H1 (cell line): ENCODE measurements around the gene LENG9. TPM values are rescaled to one million over a fixed set of nuclear protein-coding genes. Genes with fewer than 3 reads are reported as not detected.
A peak's percentile ranks its signal among the peaks of the same experiment; 100 is the strongest.

ENCODE experiments used
- CTCF ChIA-PET: fragments of 300-600 bp; sonication (Branson Sonifier 250); formaldehyde crosslinking; loops from one replicate; lab custom pipeline; 2021; ENCODE audit not compliant: partially characterized antibody; lab: Charles Lee
- POLR2A ChIA-PET: fragments of 300-600 bp; sonication (Branson Sonifier 250); formaldehyde crosslinking; loops from one replicate; lab custom pipeline; 2021; ENCODE audit warnings: inconsistent platforms; ENCODE audit not compliant: partially characterized antibody; lab: Charles Lee
- DNase-seq, 2 experiments: peaks; one replicate each; pipeline versions ENCODE4 v3.0.0 to v3.0.0-alpha.2; 2010 to 2022; ENCODE audit warnings: low spot score in 2 of 2, low read depth in 1 of 2, mixed read lengths in 1 of 2
- FAIRE-seq: peaks from 2 replicates; lab custom pipeline; 2011; peaks lifted over from hg19 to GRCh38; lab: Jason Lieb, UNC
- H2AFZ ChIP-seq: 2 replicates; pipeline ENCODE4 v1.8.1; 2012; ENCODE audit warnings: low read length, inconsistent platforms
- H2AK5ac ChIP-seq: 2 replicates; pipeline ENCODE4 v1.6.1; 2013; ENCODE audit warnings: low read depth, low read length
- H2BK120ac ChIP-seq: replicated peaks from 2 replicates; pipeline ENCODE3; 2013; ENCODE audit warnings: low read depth, low read length, inconsistent platforms
- H2BK12ac ChIP-seq: 2 replicates; pipeline ENCODE4 v1.6.1; 2013; ENCODE audit warnings: low read depth, low read length
- H2BK15ac ChIP-seq: 2 replicates; pipeline ENCODE4 v1.6.1; 2013; ENCODE audit warnings: low read length
- H2BK20ac ChIP-seq: 2 replicates; pipeline ENCODE4 v1.6.1; 2013; ENCODE audit warnings: low read length
- H2BK5ac ChIP-seq: 2 replicates; pipeline ENCODE4 v1.6.1; 2013; ENCODE audit warnings: low read depth, low read length
- H3K14ac ChIP-seq: 2 replicates; pipeline ENCODE4 v1.6.1; 2013; ENCODE audit warnings: inconsistent platforms; ENCODE audit not compliant: insufficient read length
- H3K18ac ChIP-seq: 2 replicates; pipeline ENCODE4 v1.6.1; 2013; ENCODE audit warnings: low read length; ENCODE audit errors: extremely low read depth
- H3K23ac ChIP-seq: 2 replicates; pipeline ENCODE4 v1.6.1; 2013; ENCODE audit warnings: inconsistent platforms; ENCODE audit not compliant: insufficient read length
- H3K23me2 ChIP-seq: 2 replicates; pipeline ENCODE4 v1.6.1; 2013; ENCODE audit warnings: low read depth, low read length
- H3K27ac ChIP-seq: 2 replicates; pipeline ENCODE4 v1.6.1; 2011; ENCODE audit warnings: low read depth, low read length, inconsistent platforms
- H3K27me3 ChIP-seq, 4 experiments: replicated peaks in 1 of 4; 1 replicate in 1 of 4; 2 replicates in 3 of 4; pipeline versions ENCODE4 v1.6.1 to v1.8.1; 2011 to 2013; ENCODE audit warnings: low read length in 3 of 4, mild to moderate bottlenecking in 3 of 4, inconsistent platforms in 2 of 4, mixed read lengths in 2 of 4, moderate library complexity in 1 of 4; ENCODE audit not compliant: control insufficient read depth in 3 of 4, insufficient read depth in 3 of 4; ENCODE audit errors: extremely low read depth in 1 of 4
- H3K36me3 ChIP-seq, 4 experiments: 2 replicates each; pipeline versions ENCODE4 v1.6.1 to v1.8.1; 2011 to 2013; ENCODE audit warnings: mild to moderate bottlenecking in 4 of 4, low read length in 3 of 4, moderate library complexity in 2 of 4, control low read depth in 1 of 4, inconsistent platforms in 1 of 4; ENCODE audit not compliant: insufficient read depth in 4 of 4, control insufficient read depth in 2 of 4
- H3K4ac ChIP-seq: replicated peaks from 2 replicates; pipeline ENCODE3; 2013; ENCODE audit warnings: low read length, low read depth, mixed read lengths, inconsistent platforms; ENCODE audit not compliant: insufficient read length
- H3K4me1 ChIP-seq, 4 experiments: replicated peaks in 1 of 4; 1 replicate in 1 of 4; 2 replicates in 3 of 4; pipeline versions ENCODE4 v1.6.1 to v1.8.1; 2011 to 2013; ENCODE audit warnings: low read length in 3 of 4, inconsistent platforms in 2 of 4, mixed read lengths in 1 of 4; ENCODE audit not compliant: insufficient read depth in 4 of 4, control insufficient read depth in 3 of 4
- H3K4me2 ChIP-seq, 2 experiments: 2 replicates each; pipeline versions ENCODE4 v1.6.1 to v1.8.1; 2011 to 2013; ENCODE audit warnings: low read depth in 2 of 2, low read length in 2 of 2, control low read depth in 1 of 2, inconsistent platforms in 1 of 2, mild to moderate bottlenecking in 1 of 2; ENCODE audit not compliant: insufficient read depth in 1 of 2
- H3K4me3 ChIP-seq, 4 experiments: fragments of 200-600, 300-600 bp in 1 of 4; sonication (generic), shearing (Covaris generic), sonication (Bioruptor Twin) in 1 of 4; 2 replicates each; pipeline versions ENCODE4 v1.5.1 to v1.8.1; 2011 to 2016; ENCODE audit warnings: low read length in 4 of 4, low read depth in 3 of 4, control low read depth in 2 of 4, inconsistent platforms in 2 of 4, mild to moderate bottlenecking in 2 of 4, mixed read lengths in 1 of 4, moderate library complexity in 1 of 4; ENCODE audit not compliant: insufficient read depth in 2 of 4; ENCODE audit errors: extremely low read depth in 1 of 4
- H3K56ac ChIP-seq: replicated peaks from 2 replicates; pipeline ENCODE3; 2013; ENCODE audit warnings: low read depth, mild to moderate bottlenecking, mixed read lengths, low read length, inconsistent platforms; ENCODE audit not compliant: insufficient read length
- H3K79me1 ChIP-seq: 2 replicates; pipeline ENCODE4 v1.6.1; 2013; ENCODE audit warnings: low read depth, low read length, control low read depth
- H3K79me2 ChIP-seq, 2 experiments: 2 replicates each; pipeline versions ENCODE4 v1.6.1 to v1.8.1; 2012 to 2013; ENCODE audit warnings: low read length in 2 of 2, mild to moderate bottlenecking in 2 of 2, inconsistent platforms in 1 of 2; ENCODE audit not compliant: insufficient read depth in 2 of 2, control insufficient read depth in 1 of 2
- H3K9ac ChIP-seq, 4 experiments: replicated peaks in 1 of 4; 1 replicate in 1 of 4; 2 replicates in 3 of 4; pipeline versions ENCODE4 v1.6.1 to v1.8.1; 2011 to 2013; ENCODE audit warnings: low read depth in 3 of 4, low read length in 3 of 4, control low read depth in 2 of 4, mild to moderate bottlenecking in 2 of 4, moderate library complexity in 2 of 4, inconsistent platforms in 1 of 4; ENCODE audit errors: extremely low read depth in 1 of 4
- H3K9me3 ChIP-seq, 2 experiments: 2 replicates each; pipeline versions ENCODE4 v1.6.1 to v1.8.1; 2012 to 2013; ENCODE audit warnings: mild to moderate bottlenecking in 2 of 2, moderate library complexity in 2 of 2, control low read depth in 1 of 2, inconsistent platforms in 1 of 2, low read depth in 1 of 2, low read length in 1 of 2, mixed read lengths in 1 of 2; ENCODE audit not compliant: insufficient read depth in 2 of 2
- H4K20me1 ChIP-seq, 2 experiments: replicated peaks in 1 of 2; 2 replicates each; pipeline versions ENCODE3 to v1.8.1; 2011 to 2013; ENCODE audit warnings: inconsistent platforms in 2 of 2, low read length in 2 of 2, mild to moderate bottlenecking in 1 of 2; ENCODE audit not compliant: insufficient read depth in 2 of 2, control insufficient read depth in 1 of 2
- H4K5ac ChIP-seq: 2 replicates; pipeline ENCODE4 v1.6.1; 2013; ENCODE audit warnings: low read length, low read depth, mixed read lengths, inconsistent platforms; ENCODE audit not compliant: insufficient read length
- H4K8ac ChIP-seq: 2 replicates; pipeline ENCODE4 v1.8.0; 2013; ENCODE audit warnings: mild to moderate bottlenecking, moderate library complexity, low read length, inconsistent platforms; ENCODE audit not compliant: insufficient read depth; ENCODE audit errors: extremely low read depth
- H4K91ac ChIP-seq: replicated peaks from 2 replicates; pipeline ENCODE3; 2013; ENCODE audit warnings: low read length, mixed read lengths, inconsistent platforms; ENCODE audit not compliant: insufficient read length
- CHD1 ChIP-seq: IDR thresholded peaks from 2 replicates; pipeline ENCODE4 v1.6.1; 2012; ENCODE audit warnings: low read depth, low read length, improper control_type of control experiment
- EP300 ChIP-seq, 2 experiments: IDR thresholded peaks; 1 replicate in 1 of 2; 2 replicates in 1 of 2; pipeline ENCODE4 v1.6.1; 2011 to 2012; ENCODE audit warnings: low read depth in 2 of 2, low read length in 2 of 2, mild to moderate bottlenecking in 2 of 2, borderline replicate concordance in 1 of 2, inconsistent platforms in 1 of 2, moderate library complexity in 1 of 2
- EZH2 ChIP-seq: fragments of 200-600 bp; sonication (generic); IDR thresholded peaks from 2 replicates; pipeline ENCODE4 v1.7.1; 2012; ENCODE audit warnings: low read depth, mild to moderate bottlenecking, moderate library complexity, low read length, inconsistent platforms; ENCODE audit not compliant: severe bottlenecking
- HDAC2 ChIP-seq, 2 experiments: fragments of 300-600 bp in 1 of 2; sonication (generic) in 1 of 2; IDR thresholded peaks; 2 replicates each; pipeline ENCODE4 v1.6.1; 2011 to 2012; ENCODE audit warnings: low read depth in 2 of 2, low read length in 2 of 2, mild to moderate bottlenecking in 2 of 2, moderate library complexity in 2 of 2, borderline replicate concordance in 1 of 2, inconsistent platforms in 1 of 2
- RAD21 ChIP-seq, 2 experiments: IDR thresholded peaks in 1 of 2; conservative IDR thresholded peaks in 1 of 2; 2 replicates each; pipeline ENCODE4 v1.6.1; 2011; ENCODE audit warnings: low read depth in 2 of 2, low read length in 2 of 2, improper control_type of control experiment in 1 of 2, inconsistent platforms in 1 of 2, mild to moderate bottlenecking in 1 of 2, moderate library complexity in 1 of 2
- WGBS, 2 experiments: shearing (Covaris generic) in 1 of 2; methylation state at CpG; one replicate each; pipeline versions ENCODE4 v1.1.6 to v1.1.7; 2013 to 2015; ENCODE audit warnings: low lambda C conversion rate in 2 of 2, mixed read lengths in 2 of 2, inconsistent platforms in 1 of 2, low coverage in 1 of 2, missing lambda C conversion rate in 1 of 2; ENCODE audit not compliant: insufficient replicate concordance in 2 of 2, insufficient coverage in 1 of 2, insufficient read length in 1 of 2; ENCODE audit errors: extremely low coverage in 1 of 2, missing lambda C conversion rate in 1 of 2; 5-methylcytosine and 5-hydroxymethylcytosine counted together
- polyA plus RNA-seq, 7 experiments: library from polyadenylated mRNA; depleted of rRNA in 3 of 7; stranded (reverse) in 5 of 7; unstranded in 2 of 7; fragments of >200 nt in 5 of 7; fragments of 200-250 nt in 2 of 7; gene quantifications; 1 replicate in 5 of 7; 2 replicates in 1 of 7; 4 replicates in 1 of 7; pipeline versions ENCODE4 v1.2.1 to v1.2.3, GENCODE V29; 2011 to 2013; ENCODE audit warnings: missing spikeins in 2 of 7, mixed read lengths in 2 of 7
- total RNA-seq: library from RNA; stranded (reverse); fragmentation: NEBNext Ultra II Directional; extraction: Animal tissue kit (Norgen Biotek cat#: 25700); gene quantifications from 2 replicates; pipeline ENCODE4 v1.2.1, GENCODE V29; 2021

Gene LENG9
- total and polyA plus RNA-seq, 2 of the 8 experiments (the other 6 are each of a cell fraction or from before 2014, with no cell fraction given): 1.6 to 3.9 TPM

DNA sequence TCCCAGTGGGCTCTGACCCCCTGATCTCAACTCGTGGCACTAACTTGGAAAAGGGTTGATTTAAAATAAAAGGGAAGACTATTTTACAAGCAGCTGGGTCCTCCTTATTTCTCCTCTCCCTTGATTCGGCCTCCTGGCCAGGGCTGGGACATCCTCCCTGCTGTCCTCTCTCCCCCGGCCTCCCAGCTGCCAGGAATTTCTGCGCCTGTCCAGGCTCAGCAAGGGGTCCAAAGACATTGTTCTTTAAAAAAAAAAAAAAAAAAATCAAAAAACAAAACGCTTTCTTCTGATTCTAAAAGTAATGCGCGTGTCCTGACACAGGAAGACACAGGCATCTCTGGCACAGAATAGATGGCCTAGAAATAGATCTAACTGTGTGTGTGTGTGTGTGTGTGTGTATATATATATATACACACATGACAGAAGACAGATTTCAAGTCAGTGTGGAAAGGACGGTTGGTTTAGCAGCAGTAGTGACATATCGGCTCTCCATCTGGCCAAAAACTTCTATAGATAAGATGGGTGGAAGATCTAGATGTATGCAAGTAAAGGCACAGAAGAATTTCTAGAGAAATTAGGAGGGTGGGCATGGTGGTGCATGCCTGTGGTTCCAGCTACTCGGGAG lies 26.8 kb downstream of the LENG9 start:
- Histone ChIP-seq H3K23me2 (peaks cover 1% of the 10 kb centered on the region; the same call in 1 of the 2 replicates), H2BK20ac (0 out of 2 replicates have a peak overlapping the region, but pooled peaks have one; percentile 61), H3K4me1 (peaks cover 0 to 27% (median 20%) of the 10 kb centered on the region in 4 experiments; a peak in 6 of 7 replicates), H3K9me3 (no peaks in the 10 kb centered on the region), H3K79me1 (peaks cover 7% of the 10 kb centered on the region; the same call in 1 of the 2 replicates), H3K4me3 (peak overlapping the region in 1 of 4 experiments; percentile 20; a peak in 1 of 8 replicates), H3K23ac (no peak overlapping the region), H3K36me3 (peaks cover 0 to 6% (median 0%) of the 10 kb centered on the region in 4 experiments; a peak in 1 of 8 replicates), H3K14ac (no peak overlapping the region), H2BK12ac (0 out of 2 replicates have a peak overlapping the region, but pooled peaks have one; percentile 84), H2BK15ac (no peak overlapping the region), H4K20me1 (peaks cover 11 to 20% of the 10 kb centered on the region in 2 experiments), H3K18ac (0 out of 2 replicates have a peak overlapping the region, but pooled peaks have one; percentile 83), H4K5ac (no peak overlapping the region), H2BK5ac (0 out of 2 replicates have a peak overlapping the region, but pooled peaks have one; percentile 81), H4K91ac (no peak overlapping the region), H2AFZ (no peak overlapping the region), H3K27ac (no peak overlapping the region), H3K4ac (no peak overlapping the region), H2BK120ac (no peak overlapping the region), H3K79me2 (no peaks in the 10 kb centered on the region), H3K9ac (no peak overlapping the region), H3K27me3 (peaks cover 0 to 2% (median 0%) of the 10 kb centered on the region in 4 experiments; a peak in 1 of 7 replicates), H2AK5ac (no peak overlapping the region), H3K56ac (no peak overlapping the region), H3K4me2 (peak overlapping the region in 1 of 2 experiments; percentile 11; a peak in 1 of 4 replicates), H4K8ac (no peak overlapping the region)
- CTCF ChIA-PET: interaction anchor here (0.6 to 7.4 kb wide), 10 partner anchors 8 to 1706 kb away, joined by 3 to 109 read pairs (median 12); partner anchors contain the start of gene LENG8
- DNase-seq (no peak), FAIRE-seq (no peak)
- POLR2A ChIA-PET: interaction anchor here (0.8 to 13.5 kb wide), 12 partner anchors 9 to 229 kb away, joined by 3 to 133 read pairs (median 4); partner anchors contain the start of genes LENG8 and TTYH1
- WGBS, 2 experiments: 76% methylated on average over 9 of the region's 10 CpGs; no CpG with 5 or more reads in 1 of the 2 experiments
- TF ChIP-seq HDAC2 (IDR thresholded peaks at IDR 0.05; ENCODE audit: borderline replicate concordance in 1 of 2, low read depth in 2 of 2, low read length in 2 of 2) (no peak), CHD1 (no peak), EP300 (IDR thresholded peaks at IDR 0.05; ENCODE audit: borderline replicate concordance in 1 of 2, low read depth in 2 of 2, low read length in 2 of 2) (no peak), RAD21 (IDR thresholded peaks at IDR 0.05 in 1 of 2, conservative IDR thresholded peaks at IDR 0.05 in 1 of 2; ENCODE audit: low read depth in 2 of 2, low read length in 2 of 2) (no peak), EZH2 (no peak)
